Thoracic aorta (tissue), 2 donors: ENCODE measurements around the gene TLR6. TPM values are rescaled to one million over a fixed set of nuclear protein-coding genes. Genes with fewer than 3 reads are reported as not detected.

Experiments used
- ATAC-seq: fragments of 150-250 bp; one replicate; pipeline ENCODE4 v1.8.0; 2017; ENCODE audit warnings: low read depth; ENCODE audit not compliant: insufficient number of reproducible peaks, low FRiP score
- DNase-seq: peaks from one replicate; pipeline ENCODE4 v3.0.0-alpha.2; 2020; ENCODE audit warnings: low spot score
- H3K27ac ChIP-seq, 2 donors: fragments of 200-600 bp; sonication (generic); 1 replicate in 1 of 2; 2 replicates in 1 of 2; pipeline ENCODE4 v1.5.1; 2016; ENCODE audit warnings: mild to moderate bottlenecking in 2 of 2, moderate library complexity in 2 of 2
- H3K27me3 ChIP-seq: fragments of 200-600 bp; sonication (generic); replicated peaks from 2 replicates; pipeline ENCODE4 v1.6.0; 2016; ENCODE audit warnings: mild to moderate bottlenecking; ENCODE audit not compliant: insufficient read depth
- H3K36me3 ChIP-seq: fragments of 200-600 bp; sonication (generic); one replicate; pipeline ENCODE4 v1.5.1; 2016
- H3K4me1 ChIP-seq, 2 donors: fragments of 200-600 bp; sonication (generic); 1 replicate in 1 of 2; 2 replicates in 1 of 2; pipeline versions ENCODE4 v1.5.1 to v1.6.0; 2016; ENCODE audit warnings: low read depth in 2 of 2, mild to moderate bottlenecking in 1 of 2; ENCODE audit not compliant: control insufficient read depth in 1 of 2
- H3K4me3 ChIP-seq: fragments of 200-600 bp; sonication (generic); 2 replicates; pipeline ENCODE4 v1.5.1; 2016; ENCODE audit warnings: mild to moderate bottlenecking
- H3K9me3 ChIP-seq: fragments of 200-600 bp; sonication (generic); 2 replicates; pipeline ENCODE4 v1.5.1; 2016
- total RNA-seq, 2 donors: library from RNA; depleted of rRNA; stranded (reverse); fragments of >200 nt; gene quantifications; one replicate each; pipeline versions ENCODE4 v1.1.0 to v1.2.3, GENCODE V29; 2016
- TF ChIP-seq, protein P1 (sequence below): fragments of 200-600 bp; sonication (generic); IDR thresholded peaks from one replicate; pipeline ENCODE4 v1.5.1; 2019; ENCODE audit warnings: antibody characterized with exemption

TLR6 gene
- total RNA-seq, 2 donors from 2014 or later = 1.8 to 3.5 TPM

DNA sequence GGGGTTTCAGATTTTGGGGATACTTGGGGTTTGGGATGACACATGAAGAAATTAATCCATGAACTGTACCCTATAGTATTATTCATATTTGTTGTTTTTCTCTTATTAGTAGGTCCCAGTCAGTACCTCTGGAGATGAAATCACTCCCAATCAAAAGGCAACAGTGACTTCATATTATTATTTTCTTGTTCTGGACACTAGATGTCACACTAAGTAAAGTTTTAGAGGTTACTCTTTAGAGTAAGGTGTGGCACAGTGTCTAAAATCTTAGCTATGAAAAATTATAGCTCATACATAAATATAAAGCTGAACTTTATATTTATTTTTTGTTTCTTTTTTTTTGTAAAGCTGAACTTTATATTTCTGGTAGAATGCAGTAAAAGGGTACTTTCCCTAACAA is 46.1 kb upstream of the TLR6 start:
- Histone ChIP-seq H3K4me1 (no peaks in the 10 kb centered on the region), H3K27ac (no peak overlapping the region), H3K4me3 (no peak overlapping the region), H3K36me3 (peaks cover 23% of the 10 kb centered on the region), H3K27me3 (no peaks in the 10 kb centered on the region), H3K9me3 (no peaks in the 10 kb centered on the region)
- TF ChIP-seq, protein P1, sequence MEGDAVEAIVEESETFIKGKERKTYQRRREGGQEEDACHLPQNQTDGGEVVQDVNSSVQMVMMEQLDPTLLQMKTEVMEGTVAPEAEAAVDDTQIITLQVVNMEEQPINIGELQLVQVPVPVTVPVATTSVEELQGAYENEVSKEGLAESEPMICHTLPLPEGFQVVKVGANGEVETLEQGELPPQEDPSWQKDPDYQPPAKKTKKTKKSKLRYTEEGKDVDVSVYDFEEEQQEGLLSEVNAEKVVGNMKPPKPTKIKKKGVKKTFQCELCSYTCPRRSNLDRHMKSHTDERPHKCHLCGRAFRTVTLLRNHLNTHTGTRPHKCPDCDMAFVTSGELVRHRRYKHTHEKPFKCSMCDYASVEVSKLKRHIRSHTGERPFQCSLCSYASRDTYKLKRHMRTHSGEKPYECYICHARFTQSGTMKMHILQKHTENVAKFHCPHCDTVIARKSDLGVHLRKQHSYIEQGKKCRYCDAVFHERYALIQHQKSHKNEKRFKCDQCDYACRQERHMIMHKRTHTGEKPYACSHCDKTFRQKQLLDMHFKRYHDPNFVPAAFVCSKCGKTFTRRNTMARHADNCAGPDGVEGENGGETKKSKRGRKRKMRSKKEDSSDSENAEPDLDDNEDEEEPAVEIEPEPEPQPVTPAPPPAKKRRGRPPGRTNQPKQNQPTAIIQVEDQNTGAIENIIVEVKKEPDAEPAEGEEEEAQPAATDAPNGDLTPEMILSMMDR = no peak
- DNase-seq (no peak), ATAC-seq (no peak)

DNA sequence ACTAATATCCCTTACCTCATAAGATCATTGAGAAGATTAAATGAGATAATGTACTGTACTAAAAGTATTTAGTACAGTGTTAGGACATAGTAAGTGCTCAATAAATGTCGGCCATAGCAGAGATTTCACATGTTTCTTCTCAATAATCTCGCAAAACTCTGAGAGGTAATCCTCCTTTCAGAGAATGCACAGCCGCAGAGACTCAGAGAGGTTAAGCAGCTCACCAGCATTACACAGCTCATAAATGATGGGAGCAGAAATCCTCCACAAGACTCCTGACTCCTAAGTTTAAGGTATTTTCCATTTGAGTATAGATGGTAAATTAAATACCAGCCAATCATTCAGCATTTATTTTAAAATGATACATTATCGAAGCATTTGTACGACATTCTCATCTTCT is 45.6 kb upstream of the TLR6 start:
- peaks cover 21% of the 10 kb centered on the region for H3K36me3 ChIP-seq
- no peaks in the 10 kb centered on the region for H3K27me3 ChIP-seq

DNA sequence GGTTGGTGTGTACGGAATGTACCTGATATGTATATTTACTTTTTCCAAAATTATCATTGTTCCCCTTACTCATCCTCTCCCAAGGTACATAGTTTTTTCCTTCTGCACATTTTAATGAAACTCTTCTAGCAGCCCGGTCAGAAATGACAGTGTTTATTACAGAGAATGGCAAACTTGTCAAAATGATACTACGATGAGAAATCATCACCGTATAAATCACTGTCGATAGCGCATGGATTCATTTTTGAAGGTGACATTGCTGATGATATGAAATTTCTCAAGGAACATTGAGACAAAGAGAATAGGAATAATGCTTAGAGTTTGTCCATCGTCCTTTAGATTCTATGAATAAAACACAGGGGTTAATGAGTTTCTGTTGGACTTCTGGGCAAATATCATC is 41.6 kb upstream of the TLR6 start:
- ATAC-seq (no peak), DNase-seq (no peak)
- no peak overlapping the region for H3K27ac ChIP-seq
- no peaks in the 10 kb centered on the region for H3K27me3 ChIP-seq
- H3K4me1 ChIP-seq = peaks cover 5 to 10% of the 10 kb centered on the region in 2 donors
- H3K4me3 ChIP-seq = no peak overlapping the region
- TF ChIP-seq, protein P1 = no peak
- no peaks in the 10 kb centered on the region for H3K9me3 ChIP-seq
- no peaks in the 10 kb centered on the region for H3K36me3 ChIP-seq

More for the DNA sequence above, 45.6 kb upstream of the TLR6 start:
- ATAC-seq (no peak), DNase-seq (no peak)
- H3K4me1 ChIP-seq = peaks cover 3 to 4% of the 10 kb centered on the region in 2 donors
- H3K9me3 ChIP-seq = no peaks in the 10 kb centered on the region
- TF ChIP-seq, protein P1 = no peak
- no peak overlapping the region for H3K27ac ChIP-seq
- H3K4me3 ChIP-seq = no peak overlapping the region

DNA sequence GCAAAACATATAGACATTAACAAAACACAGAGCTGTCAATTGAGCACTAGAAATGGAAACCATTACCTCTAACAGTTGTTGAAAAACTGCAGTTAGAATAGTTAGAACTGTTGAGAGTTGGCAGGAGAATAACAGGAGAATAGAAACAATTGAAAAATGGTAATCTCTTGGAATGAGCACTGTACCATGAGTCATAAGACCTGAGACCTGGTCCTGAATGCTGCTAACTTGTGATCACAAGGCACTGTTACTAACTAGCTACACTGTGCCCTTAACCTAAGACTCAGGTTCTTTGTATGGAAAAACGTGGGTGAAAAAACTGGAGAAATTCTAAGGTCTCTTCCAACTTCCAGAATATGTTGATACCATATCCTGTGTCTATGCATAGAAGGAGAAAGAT is 40.3 kb upstream of the TLR6 start:
- no peaks in the 10 kb centered on the region for H3K9me3 ChIP-seq
- H3K36me3 ChIP-seq = peaks cover 5% of the 10 kb centered on the region
- H3K27ac ChIP-seq = no peak overlapping the region
- H3K27me3 ChIP-seq = no peaks in the 10 kb centered on the region
- DNase-seq (no peak), ATAC-seq (no peak)
- H3K4me1 ChIP-seq = peaks cover 5 to 10% of the 10 kb centered on the region in 2 donors
- no peak overlapping the region for H3K4me3 ChIP-seq
- TF ChIP-seq, protein P1 = no peak

DNA sequence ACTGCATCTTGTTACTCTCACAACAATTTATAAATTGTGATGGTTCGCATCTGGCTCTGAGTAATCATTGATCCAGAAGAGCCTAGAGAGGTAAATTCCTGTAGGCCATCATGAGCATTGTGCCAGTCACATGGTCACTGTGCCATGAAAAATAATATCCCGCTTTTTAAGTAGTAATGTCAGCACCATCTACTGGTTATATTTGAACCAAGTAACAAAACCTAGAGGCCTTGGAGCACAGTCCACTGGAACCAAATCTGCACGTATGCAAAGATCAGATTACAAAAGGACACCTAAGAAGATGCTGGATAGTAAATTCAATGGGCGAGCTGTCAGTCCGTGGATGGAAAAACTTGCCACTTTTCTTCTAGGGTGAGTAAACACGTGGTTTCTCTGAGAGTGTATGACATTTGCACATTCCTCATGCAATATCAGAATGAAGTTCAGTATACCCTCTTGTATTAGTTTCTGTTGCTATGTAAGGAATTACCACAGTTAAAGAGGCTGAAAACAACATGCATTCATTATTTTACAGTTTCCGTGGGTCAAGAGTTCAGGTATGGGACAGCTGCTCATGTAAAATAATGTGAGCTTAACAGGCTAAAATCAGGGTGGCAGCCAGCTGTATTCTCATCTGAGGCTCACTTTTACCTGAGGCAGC is 37.8 kb upstream of the TLR6 start:
- DNase-seq (no peak), ATAC-seq (no peak)
- TF ChIP-seq, protein P1 = no peak

More for the DNA sequence above, 37.8 kb upstream of the TLR6 start:
- Histone ChIP-seq H3K4me1 (peaks cover 12 to 26% of the 10 kb centered on the region in 2 donors), H3K27ac (no peak overlapping the region), H3K4me3 (no peak overlapping the region), H3K9me3 (no peaks in the 10 kb centered on the region), H3K36me3 (peaks cover 5% of the 10 kb centered on the region), H3K27me3 (no peaks in the 10 kb centered on the region)
